ENCODE results near the gene TMEM131L.
"Not testable (repeated sequence)": the region's sequence is repeated elsewhere in the genome, so short reads cannot be mapped to it uniquely, and the experiment has no call there.

TMEM131L gene, protein sequence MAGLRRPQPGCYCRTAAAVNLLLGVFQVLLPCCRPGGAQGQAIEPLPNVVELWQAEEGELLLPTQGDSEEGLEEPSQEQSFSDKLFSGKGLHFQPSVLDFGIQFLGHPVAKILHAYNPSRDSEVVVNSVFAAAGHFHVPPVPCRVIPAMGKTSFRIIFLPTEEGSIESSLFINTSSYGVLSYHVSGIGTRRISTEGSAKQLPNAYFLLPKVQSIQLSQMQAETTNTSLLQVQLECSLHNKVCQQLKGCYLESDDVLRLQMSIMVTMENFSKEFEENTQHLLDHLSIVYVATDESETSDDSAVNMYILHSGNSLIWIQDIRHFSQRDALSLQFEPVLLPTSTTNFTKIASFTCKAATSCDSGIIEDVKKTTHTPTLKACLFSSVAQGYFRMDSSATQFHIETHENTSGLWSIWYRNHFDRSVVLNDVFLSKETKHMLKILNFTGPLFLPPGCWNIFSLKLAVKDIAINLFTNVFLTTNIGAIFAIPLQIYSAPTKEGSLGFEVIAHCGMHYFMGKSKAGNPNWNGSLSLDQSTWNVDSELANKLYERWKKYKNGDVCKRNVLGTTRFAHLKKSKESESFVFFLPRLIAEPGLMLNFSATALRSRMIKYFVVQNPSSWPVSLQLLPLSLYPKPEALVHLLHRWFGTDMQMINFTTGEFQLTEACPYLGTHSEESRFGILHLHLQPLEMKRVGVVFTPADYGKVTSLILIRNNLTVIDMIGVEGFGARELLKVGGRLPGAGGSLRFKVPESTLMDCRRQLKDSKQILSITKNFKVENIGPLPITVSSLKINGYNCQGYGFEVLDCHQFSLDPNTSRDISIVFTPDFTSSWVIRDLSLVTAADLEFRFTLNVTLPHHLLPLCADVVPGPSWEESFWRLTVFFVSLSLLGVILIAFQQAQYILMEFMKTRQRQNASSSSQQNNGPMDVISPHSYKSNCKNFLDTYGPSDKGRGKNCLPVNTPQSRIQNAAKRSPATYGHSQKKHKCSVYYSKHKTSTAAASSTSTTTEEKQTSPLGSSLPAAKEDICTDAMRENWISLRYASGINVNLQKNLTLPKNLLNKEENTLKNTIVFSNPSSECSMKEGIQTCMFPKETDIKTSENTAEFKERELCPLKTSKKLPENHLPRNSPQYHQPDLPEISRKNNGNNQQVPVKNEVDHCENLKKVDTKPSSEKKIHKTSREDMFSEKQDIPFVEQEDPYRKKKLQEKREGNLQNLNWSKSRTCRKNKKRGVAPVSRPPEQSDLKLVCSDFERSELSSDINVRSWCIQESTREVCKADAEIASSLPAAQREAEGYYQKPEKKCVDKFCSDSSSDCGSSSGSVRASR (N-terminal part only)

DNA sequence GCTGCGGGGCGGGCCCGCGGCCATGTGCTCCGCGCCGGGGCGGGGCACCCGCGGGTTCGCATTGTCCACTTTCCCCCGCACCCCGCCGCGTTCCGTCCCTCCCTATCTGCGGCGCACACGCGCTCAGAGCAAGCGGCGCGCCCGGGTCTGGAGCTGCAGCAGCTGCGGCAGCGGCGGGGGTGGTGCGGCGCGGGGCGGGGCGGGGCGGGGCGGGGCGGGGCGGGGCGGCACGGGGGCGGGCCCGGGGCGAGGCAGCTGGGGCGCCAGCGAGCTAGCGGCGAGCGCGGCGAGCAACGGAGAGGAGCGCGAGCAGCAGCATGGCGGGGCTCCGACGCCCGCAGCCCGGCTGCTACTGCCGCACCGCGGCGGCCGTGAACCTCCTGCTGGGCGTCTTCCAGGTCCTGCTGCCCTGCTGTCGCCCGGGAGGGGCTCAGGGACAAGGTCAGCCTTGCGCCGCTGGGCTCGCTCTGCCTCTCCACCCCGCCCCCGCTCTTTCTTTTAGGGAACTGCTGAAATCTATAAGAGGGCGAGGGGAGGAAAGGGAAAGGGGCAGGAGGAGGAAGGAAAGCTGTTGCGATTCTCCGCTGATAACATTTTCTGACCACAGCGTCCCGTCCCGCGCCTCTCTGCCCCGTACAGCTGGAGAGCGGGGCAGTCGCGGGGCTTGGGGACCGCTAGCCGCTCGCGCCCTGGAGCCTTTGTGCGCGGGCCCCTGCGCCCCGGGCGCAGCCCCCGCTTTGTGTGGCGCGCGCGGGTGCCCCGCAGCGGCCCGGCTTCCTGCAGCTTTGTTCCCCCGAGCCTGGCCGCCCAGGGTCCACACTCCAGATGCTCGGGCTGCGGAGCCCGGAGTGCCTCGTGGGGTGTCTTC lies at the start of gene TMEM131L:
TMEM131L (plus strand) TSS at position 280 of the 868 bp plus-strand sequence; CDS start at position 318, 38 bp downstream.
- DNase-seq, result peak in 12 of 14 donors; percentile 31 to 78 (median 62)

DNA sequence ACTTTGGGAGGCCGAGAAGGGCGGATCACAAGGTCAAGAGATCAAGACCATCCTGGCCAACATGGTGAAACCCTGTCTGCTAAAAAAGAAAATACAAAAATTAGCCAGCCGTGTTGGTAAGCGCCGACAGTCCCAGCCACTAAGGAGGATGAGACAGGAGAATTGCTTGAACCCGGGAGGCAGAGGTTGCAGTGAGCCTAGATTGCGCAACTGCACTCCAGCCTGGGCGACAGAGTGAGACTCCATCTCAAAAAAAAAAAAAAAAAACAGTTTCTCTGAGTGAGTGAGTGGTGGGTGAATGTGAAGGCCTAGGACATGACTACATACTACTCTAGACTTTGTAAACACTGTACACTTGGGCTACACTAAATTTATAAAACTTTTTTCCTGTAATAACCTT lies 49.7 kb upstream of the TMEM131L start:
- DNase-seq, result not testable (repeated sequence)

DNA sequence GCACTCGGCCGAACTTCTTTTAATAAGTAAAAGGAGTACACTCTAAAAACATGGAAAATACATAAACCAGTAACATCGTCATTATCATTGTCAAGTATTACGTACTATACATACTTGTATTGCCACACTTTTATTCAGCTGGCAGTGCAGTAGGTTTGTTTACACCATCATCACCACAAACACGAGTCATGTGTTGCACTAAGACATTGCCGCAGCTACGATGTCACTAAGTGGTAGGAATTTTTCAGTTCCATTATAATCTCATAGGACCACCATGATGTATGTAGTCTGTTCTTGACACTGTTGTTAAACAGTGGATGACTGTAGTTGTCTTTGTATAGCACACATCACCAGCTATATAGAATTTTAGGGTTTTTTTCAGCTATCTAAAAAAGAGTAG lies 48.0 kb upstream of the TMEM131L start:
- no peak for DNase-seq

DNA sequence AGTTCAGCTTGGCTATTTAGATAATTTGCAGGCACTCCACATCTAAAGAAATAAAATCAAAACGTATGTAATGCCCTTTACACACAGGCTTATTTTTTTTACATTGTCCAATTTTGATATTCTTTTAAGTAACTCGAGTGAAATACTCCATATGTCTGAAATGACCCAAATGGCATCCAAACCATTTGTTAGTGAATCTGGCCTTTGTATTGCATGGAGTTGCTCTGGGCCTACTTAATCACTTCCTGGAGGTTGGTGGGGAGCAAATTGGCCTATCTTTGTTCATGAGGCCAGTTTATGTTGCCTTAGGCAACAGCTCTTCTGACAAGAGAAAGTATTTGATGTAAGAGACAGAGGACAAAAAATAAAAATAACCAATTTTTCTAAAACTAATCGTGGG lies 47.6 kb upstream of the TMEM131L start:
- DNase-seq, result no peak

DNA sequence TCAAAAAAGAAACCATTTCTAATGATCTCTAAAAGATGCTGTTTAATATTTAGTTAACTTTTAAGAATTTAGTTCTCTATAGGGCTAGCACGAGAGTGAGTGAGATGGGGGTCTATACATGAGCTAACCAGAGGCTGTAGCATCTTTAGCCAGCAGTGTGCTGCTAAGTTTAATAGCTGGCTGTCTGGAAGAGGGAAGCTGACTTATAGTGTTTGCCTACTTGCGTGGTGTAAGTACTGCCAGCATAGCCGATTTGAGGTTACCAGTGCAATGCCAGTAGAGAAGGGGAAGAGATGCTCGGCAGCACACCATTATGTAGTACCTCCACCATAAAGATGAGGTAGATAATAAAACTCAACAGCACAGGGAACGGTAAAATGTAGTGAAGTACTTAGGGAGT lies 47.1 kb upstream of the TMEM131L start:
- DNase-seq, result no peak

DNA sequence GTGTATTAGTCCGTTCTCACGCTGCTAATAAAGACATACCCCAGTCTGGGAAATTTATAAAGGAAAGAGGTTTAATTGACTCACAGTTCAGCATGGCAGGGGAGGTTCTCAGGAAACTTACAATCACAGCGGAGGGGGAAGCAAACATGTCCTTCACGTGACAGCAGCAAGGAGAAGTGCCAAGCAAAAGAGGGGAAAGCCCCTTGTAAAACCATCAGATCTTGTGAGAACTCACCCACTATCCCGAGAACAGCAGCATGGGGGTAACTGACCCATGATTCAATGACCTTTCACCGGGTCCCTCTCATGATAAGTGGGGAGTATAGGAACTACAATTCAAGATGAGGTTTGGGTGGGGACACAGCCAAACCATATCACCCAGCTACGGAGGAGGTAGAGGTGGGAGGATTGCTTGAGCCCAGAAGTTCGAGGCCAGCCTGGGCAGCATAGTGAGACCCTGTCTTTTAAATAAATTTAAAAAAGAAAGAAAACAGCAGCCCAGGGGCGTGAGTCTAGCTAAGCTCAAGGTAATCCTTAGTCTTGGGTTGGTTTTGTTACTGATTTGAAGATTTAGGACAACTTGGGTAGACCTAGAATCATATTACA lies 46.4 kb upstream of the TMEM131L start:
- no peak for DNase-seq

DNA sequence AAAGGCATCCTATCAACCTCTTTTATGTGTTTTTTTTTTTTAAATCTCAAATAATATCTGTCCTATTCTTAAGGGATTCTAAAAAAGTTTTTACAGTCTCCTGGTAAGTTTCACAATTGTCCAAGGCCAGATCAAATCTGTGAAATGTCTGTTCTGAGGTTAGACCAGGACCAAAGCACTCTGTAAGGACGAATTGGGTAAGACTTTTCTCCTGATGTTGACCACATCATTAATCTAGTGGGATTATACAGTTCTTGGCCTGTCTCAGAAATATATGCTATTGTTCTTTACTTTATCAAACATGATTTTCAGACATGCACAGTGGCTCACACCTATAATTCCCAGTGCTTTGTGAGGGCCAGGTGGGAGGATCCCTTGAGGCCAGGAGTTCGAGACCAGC lies 45.8 kb upstream of the TMEM131L start:
- no peak for DNase-seq

DNA sequence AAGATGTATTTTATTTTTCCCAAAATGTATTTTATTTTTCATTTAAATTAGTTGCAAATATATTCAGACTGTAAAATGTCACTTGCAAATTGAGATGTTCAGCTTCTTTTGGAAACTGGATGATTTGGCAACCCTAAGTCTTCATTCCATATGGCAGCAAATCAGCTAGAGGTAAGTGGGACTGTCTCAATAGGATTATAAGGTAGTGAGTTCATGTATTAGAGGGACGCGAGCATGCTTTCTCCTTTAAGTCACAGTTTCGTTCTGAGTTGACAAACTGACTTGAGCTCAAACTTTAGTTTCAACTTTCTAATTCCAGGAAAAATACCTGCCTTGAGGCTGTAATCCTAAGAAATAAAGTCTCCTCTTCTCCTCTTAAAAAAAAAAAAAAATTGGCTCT lies 44.2 kb upstream of the TMEM131L start:
- DNase-seq, result no peak

DNA sequence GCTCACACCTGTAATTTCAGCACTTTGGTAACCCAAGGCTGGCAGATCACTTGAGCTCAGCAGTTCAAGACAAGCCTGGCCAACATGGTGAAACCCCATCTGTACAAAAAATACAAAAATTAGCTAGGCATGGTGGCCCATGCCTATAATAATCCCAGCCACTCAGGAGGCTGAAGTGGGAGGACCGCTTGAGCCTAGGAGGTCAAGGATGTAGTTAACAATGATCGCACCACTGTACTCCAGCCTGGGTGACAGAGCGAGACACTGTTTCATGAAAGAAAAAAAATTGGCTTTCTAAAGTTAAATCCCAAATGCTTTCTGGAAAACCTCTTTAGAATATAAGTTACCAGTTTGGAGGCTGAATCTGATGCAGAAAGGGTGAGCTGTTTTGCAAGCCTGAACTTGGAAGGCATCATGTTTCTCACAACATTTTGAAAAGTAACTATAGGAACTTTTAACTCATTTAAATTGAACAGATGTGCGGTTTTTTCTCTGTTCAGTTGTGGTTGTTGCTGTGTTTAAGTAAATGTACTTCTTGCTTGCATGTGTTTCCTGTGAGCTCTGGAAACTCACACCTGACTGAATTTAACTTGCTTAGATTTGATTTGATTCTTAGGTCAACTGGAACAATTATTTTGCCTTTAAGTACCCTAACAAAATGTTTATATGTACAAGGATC lies 39.8 kb upstream of the TMEM131L start:
- DNase-seq, result no peak

DNA sequence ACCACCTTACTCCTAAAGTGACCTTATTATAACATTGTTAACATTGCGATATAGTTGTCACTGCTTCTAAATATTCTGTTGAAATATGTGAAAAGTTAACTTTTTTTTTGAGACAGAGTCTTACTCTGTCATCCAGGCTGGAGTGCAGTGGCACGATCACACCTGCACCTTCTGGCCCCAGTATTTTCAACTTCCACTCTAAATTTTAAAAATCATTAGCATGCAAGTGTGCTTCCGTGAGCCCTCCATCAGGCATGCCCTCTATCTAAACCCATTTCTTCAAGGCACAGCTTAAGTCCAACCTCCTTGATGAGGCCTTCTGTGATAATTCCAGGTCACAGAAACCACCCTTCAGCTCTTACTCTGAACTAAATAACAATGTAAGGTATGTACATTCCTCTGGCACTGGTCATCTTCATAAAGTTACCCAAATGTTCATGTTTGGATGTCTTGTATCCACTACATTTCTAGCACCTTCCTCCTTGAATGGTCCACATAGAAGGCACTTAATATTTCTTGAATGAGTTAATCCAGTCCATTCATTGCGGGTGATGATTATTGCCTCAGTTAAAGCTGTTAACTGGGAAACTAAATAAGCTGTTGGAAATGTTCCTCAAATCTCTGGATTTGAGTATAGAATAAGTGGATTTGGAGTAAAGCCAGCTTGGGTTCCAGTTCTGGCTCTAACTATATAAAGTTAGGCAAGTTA lies 38.6 kb upstream of the TMEM131L start:
- DNase-seq, result no peak

DNA sequence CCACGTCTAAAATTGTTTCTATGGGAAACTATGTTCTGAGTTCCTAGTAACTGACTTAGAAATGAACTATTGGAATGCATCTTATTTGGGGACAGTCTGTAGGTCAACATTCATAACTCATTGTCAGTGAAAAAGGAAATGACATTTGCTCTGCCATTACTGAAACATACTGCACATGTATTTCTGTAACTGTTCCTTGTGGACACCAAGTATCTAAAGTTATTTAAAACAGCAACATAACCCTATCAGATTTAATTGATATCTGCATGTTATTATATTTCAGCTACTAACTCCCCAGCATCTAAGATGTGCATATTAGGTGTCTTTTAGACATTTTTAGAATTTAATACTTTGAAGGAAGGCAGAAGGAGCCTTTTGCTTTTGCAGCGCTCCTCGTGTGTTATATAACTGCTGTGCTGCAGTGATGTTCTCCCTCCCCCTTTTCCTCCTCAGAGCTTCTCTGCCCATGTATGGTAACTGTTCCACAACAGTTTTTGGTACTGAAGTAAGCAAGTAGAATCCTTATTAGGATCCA lies 37.2 kb upstream of the TMEM131L start:
- DNase-seq, result no peak

DNA sequence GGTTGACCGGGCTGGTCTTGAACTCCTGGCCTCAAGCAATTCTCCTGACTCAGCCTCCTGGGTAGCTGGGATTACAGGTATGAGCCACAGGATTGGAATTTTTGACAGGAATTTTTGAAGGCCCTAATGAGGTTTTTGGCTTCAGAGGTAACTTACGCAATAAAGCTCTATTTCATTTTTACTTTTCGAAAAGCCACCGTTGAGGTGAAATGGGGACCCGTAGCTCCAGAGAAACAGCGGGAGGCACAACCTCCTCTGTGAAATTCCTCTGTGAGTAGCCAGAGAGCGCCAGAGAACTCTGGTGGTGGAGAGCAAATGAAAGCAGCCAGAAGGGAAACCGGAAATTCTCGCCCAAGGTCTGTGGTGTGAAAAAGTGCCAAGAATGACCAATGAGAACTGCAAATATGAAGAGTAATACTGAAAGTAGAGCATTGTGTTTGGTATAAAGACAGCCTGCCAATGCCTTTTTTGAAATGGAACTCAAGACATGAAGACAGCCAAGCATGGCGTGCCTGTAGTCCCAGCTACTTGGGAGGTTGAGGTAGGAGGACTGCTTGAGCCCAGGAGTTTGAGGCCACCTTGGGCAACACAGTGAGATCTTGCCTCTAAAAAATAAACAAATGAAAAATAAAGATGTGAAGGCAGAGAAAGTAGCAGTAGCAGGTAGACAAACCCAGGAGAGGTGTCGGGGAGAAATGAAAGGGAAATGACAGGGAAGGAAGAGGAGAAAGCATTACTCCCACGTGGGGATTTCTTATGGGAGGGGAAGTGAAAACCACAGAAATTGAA lies 33.0 kb upstream of the TMEM131L start:
- DNase-seq, result peak in 8 of 14 donors; percentile 2 to 19 (median 9)

DNA sequence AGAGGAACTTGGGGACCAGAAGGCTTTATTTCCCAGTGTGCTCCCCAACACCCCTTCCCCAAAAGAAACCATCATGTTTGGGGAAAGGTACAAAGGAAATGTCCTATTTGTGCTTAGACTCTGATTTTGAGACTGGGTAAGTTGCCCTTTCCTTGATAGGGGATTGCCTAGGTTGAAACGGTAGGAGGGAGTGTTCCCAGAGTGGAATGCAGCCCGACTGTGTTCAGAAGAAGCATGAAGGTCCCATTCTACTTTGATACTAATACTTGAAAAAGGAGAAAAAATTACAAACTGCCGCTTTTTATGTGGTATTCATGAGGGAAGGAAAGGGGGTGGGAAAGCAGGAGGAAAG lies 32.4 kb upstream of the TMEM131L start:
- DNase-seq, result no peak

DNA sequence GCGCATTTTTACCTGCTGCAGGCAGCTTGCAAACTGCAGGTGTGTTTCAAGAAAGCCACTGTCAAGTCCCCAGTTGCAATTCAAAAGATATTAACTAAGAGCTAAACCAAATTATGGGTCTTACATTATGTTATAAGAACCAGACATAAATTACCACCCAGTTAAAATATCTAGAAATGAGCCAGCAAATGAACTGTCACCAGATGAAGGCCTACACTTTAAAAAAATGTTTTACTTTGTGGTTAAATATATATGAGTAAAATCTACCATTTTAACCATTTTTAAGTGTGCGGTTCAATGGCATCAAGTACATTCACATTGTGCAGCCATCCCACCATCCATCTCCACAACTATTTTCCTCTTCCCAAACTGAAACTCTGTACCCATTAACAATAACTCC lies 32.0 kb upstream of the TMEM131L start:
- DNase-seq, result no peak

DNA sequence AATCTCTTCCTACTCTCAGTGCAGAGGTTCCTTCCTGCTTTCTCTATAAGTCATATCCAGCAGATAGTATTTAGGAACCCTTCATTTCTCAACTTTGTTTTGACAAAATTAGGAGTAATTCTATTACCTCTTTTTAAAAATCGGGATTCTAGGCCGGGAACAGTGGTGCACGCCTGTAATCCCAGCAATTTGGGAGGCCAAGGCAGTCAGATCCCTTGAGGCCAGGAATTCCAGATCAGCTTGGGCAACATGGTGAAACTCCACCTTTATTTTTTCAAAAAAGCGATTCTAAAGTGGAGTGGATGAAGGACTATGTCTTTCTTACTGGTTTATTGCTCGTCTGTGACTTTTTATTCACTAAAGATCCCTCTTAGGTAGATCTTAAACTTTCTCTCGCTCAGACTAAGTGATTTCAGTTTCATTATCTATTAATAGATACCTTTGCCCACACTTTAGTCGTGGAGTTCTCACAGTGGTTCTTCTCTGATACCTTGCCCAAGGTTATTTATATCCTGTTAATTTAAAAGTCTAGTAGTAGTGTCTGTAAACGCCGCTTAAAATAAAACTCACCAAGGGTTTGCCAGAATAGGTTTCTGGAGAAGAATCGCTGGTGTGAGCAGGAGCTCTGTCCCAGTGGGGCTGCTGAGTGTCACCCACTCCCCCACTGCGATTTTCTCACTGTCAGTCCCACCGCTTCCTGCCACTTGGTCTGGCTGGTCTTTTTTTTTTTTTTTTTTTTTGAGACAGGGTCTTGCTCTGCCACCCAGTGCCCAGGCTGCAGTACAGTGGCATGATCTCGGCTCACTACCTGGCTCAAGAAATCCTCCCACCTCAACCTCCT lies 27.0 kb upstream of the TMEM131L start:
- DNase-seq, result no peak

DNA sequence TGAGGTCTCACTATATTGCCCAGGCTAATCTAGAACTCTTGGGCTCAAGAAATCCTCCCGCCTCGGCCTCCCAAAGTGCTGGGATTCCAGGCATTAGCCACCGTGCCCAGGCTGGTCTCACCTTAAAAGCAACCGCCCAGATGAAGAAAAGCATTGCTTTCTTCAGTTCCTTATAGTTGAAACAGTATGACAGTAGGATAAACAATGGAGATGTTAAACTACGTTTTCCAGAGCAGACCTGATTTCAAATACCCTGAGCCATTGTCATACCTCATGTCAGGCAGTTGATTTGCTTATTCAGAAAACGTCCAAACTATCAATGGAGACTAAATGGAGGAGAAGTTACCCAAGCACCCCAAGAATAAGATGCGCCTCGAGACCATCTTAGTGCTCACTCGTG lies 26.3 kb upstream of the TMEM131L start:
- no peak for DNase-seq

DNA sequence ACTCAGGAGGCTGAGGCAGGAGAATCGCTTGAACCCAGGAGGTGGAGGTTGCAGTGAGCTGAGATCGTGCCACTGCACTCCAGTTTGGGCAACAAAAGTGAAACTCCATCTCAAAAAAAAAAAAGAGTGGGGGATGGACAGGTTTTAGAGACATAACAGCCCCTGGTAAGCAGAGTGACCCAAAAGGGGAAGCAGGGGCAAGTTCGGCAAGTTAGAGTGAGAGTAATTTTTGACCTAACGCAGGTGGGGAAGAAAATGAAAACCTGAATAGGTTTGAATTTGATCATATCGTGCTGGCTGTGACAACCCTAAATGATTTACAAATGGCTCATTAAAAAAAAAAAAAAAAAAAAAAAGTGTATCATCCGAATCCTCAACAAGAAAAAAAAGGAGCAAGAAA lies 25.7 kb upstream of the TMEM131L start:
- no peak for DNase-seq
